ENCODE measurements around the gene CNNM2. TPM values are rescaled to one million over a fixed set of nuclear protein-coding genes. Genes with fewer than 3 reads are reported as not detected.

CNNM2 gene
- total RNA-seq, 1 donor from 2014 or later: 12.5 TPM

DNA sequence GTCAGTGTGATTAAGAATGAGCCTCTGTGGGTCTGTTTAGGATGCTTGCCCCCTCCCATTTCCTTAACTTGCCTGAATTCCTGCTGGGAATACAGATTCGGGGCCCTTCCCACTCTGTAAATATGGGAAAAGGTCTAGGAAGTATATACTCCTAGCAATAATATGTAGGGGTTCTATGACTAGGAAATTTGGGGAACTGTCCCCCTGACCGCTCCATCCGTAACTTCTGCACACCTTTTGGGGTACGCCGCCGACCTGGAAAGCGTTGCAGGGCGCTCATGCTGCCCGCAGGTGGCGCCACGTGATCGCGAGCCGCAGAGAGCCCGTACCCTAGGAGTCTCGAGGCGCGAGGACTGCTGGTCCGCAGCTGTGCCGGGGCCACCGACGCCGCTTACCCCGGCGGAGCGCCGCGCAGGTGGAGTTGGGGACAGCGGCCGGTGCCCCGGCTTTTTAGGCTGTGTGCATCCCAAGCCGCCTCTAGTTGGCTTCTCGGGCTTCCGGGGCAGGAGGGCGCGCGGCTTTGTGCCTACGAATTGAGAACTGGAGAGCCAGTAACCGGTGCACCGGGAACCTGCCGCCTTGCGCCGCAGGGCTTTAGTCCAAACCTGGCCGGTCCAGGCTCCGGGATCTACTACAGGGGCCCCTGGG, 656 bp upstream of the CNNM2 start:
- H3K27ac Mint-ChIP-seq: peak overlapping the region; percentile 94

GRCh38 chr10:102918817-102919245, 737 bp downstream of the CNNM2 start:
- H3K9me3 Mint-ChIP-seq: no peaks in the 10 kb centered on the region
- no peak for DNase-seq (ENCODE audit: low spot score in 2 of 2, unreplicated experiment in 2 of 2)
- H3K27ac Mint-ChIP-seq: no peak overlapping the region
- no peaks in the 10 kb centered on the region for H3K36me3 Mint-ChIP-seq
- H3K4me1 Mint-ChIP-seq: peaks cover 35% of the 10 kb centered on the region
- peak overlapping the region; percentile 94 for H3K4me3 Mint-ChIP-seq
- H3K27me3 Mint-ChIP-seq (ENCODE audit: low read depth): peaks cover 32% of the 10 kb centered on the region
- TF ChIP-seq CTCF (IDR thresholded peaks at IDR 0.05; ENCODE audit: unreplicated experiment): no peak

More for the DNA sequence above, 656 bp upstream of the CNNM2 start:
- H3K9me3 Mint-ChIP-seq: no peaks in the 10 kb centered on the region
- peak; percentile 77 to 90 for DNase-seq (ENCODE audit: low spot score in 2 of 2, unreplicated experiment in 2 of 2)
- peak overlapping the region; percentile 94 for H3K4me3 Mint-ChIP-seq
- H3K4me1 Mint-ChIP-seq: peaks cover 35% of the 10 kb centered on the region
- H3K36me3 Mint-ChIP-seq: no peaks in the 10 kb centered on the region
- peak; percentile 92 for TF ChIP-seq CTCF (IDR thresholded peaks at IDR 0.05; ENCODE audit: unreplicated experiment)
- H3K27me3 Mint-ChIP-seq (ENCODE audit: low read depth): peaks cover 32% of the 10 kb centered on the region

DNA sequence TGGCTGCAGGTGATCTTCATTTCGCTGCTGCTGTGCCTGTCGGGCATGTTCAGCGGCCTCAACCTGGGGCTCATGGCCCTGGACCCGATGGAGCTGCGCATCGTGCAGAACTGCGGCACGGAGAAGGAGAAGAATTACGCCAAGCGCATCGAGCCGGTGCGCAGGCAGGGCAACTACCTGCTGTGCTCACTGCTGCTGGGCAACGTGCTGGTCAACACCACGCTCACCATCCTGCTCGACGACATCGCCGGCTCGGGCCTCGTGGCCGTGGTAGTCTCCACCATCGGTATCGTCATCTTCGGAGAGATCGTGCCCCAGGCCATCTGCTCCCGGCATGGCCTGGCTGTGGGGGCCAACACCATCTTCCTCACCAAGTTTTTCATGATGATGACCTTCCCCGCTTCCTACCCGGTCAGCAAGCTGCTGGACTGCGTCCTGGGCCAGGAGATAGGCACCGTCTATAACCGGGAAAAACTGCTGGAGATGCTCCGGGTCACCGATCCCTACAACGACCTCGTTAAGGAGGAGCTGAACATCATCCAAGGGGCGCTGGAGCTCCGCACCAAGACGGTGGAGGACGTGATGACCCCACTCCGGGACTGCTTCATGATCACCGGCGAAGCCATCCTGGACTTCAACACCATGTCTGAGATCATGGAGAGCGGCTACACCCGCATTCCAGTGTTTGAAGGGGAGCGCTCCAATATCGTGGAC, 1.3 kb downstream of the CNNM2 start:
- H3K4me3 Mint-ChIP-seq: peak overlapping the region; percentile 94
- H3K4me1 Mint-ChIP-seq: peaks cover 35% of the 10 kb centered on the region
- H3K9me3 Mint-ChIP-seq: no peaks in the 10 kb centered on the region
- no peaks in the 10 kb centered on the region for H3K36me3 Mint-ChIP-seq
- no peak overlapping the region for H3K27ac Mint-ChIP-seq
- DNase-seq (ENCODE audit: low spot score in 2 of 2, unreplicated experiment in 2 of 2): no peak
- peaks cover 32% of the 10 kb centered on the region for H3K27me3 Mint-ChIP-seq (ENCODE audit: low read depth)
- TF ChIP-seq CTCF (IDR thresholded peaks at IDR 0.05; ENCODE audit: unreplicated experiment): no peak

DNA sequence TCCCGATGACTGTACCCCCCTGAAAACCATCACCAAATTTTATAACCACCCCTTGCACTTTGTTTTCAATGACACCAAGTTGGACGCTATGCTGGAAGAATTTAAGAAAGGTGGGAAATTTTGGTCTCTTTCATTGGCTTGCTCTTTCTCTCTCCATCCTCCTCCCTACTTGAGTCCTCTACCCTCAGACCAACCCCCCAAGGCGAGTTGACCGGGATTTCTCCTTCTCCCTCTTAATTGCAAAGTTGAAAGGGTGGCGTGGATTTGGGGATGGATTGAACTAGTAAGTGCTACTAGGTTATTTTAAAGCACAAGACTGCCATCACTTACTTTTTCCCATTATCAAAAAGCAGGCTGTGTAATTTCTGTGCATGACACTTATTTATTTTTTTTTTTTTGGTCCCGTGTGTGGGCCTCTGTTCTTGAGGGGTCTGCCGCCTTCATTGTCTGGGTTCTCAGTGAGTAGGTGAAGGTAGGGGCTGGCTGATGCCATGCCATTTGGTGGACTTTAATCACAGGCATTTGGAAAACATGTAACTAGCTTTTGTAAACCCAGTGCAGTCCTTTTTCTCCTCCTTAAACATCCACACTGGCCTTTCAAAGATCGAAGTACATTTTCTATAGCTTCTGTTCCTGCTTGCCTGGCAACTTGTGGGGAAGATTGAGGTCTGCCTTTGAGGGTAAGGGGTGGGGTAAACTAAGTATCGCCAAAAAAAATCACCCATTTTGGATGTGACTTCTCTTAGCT, 2.1 kb downstream of the CNNM2 start:
- Mint-ChIP-seq H3K36me3 (no peaks in the 10 kb centered on the region), H3K4me1 (peaks cover 35% of the 10 kb centered on the region), H3K27ac (no peak overlapping the region), H3K4me3 (peak overlapping the region; percentile 94), H3K27me3 (ENCODE audit: low read depth) (peaks cover 32% of the 10 kb centered on the region), H3K9me3 (no peaks in the 10 kb centered on the region)
- DNase-seq (ENCODE audit: low spot score in 2 of 2, unreplicated experiment in 2 of 2): no peak
- no peak for TF ChIP-seq CTCF (IDR thresholded peaks at IDR 0.05; ENCODE audit: unreplicated experiment)

GRCh38 chr10:102923601-102924000, 5.5 kb downstream of the CNNM2 start:
- no peak for TF ChIP-seq CTCF (IDR thresholded peaks at IDR 0.05; ENCODE audit: unreplicated experiment)
- Mint-ChIP-seq H3K9me3 (no peaks in the 10 kb centered on the region), H3K4me3 (no peak overlapping the region), H3K36me3 (peaks cover 4% of the 10 kb centered on the region), H3K27ac (no peak overlapping the region), H3K4me1 (peaks cover 26% of the 10 kb centered on the region), H3K27me3 (ENCODE audit: low read depth) (peaks cover 24% of the 10 kb centered on the region)
- DNase-seq (ENCODE audit: low spot score in 2 of 2, unreplicated experiment in 2 of 2): no peak
